GM19239 (cell line): ENCODE data around the gene BCAS3.
A peak's percentile ranks its signal among the peaks of the same experiment; 100 is the strongest.
"Not testable (repeated sequence)": the region's sequence is repeated elsewhere in the genome, so short reads cannot be mapped to it uniquely, and the experiment has no call there.

Source experiments
- DNase-seq: peaks from one replicate; pipeline ENCODE4 v3.0.0; 2011; ENCODE audit warnings: low spot score; ENCODE audit not compliant: insufficient read length
- FAIRE-seq: peaks from 2 replicates; lab custom pipeline; 2011; peaks lifted over from hg19 to GRCh38; lab: Jason Lieb, UNC

Gene BCAS3

DNA sequence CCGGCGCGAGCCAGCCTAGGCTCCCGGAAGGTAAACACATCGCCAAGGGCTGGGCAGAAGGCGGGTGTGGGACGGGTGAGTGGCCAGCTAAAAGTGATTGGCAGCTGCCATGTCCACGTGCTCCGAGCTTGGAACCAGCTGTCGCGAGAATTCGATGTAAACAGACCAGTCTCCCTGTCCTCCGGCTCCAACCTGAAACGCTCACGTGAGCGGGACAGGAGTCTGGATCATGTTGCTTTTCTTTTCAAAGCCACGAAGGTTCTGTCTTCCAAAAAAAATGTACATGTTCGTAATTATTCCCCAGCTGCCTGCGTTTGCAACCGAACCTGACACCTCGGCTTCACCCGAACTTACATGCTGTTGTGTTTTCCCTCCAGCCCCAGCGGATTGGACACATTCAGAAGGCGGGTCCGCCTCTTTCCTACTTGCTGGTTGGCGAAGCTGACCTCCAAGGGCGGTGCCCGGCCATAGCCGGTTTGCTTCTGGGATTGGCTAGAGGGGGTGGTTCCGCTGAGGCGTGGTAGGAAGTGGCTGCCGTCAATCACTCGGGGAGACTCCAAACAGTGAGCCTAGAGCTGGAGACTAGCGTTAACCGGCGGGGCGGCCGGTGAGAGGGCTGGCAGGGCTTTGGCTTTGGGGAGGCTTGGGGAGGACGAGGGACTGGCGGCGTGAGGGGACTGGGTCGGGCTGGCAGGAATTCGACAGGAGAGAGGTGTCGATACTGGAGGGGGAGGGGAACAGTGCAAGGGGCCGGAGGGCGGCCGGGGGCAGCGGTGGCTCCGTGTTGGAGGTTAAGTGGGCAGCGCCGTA, at the start of gene BCAS3:
BCAS3 (plus strand) TSS at position 544 of the 810 bp plus-strand sequence.
- FAIRE-seq = peak; percentile 97
- peak; percentile 98 for DNase-seq

DNA sequence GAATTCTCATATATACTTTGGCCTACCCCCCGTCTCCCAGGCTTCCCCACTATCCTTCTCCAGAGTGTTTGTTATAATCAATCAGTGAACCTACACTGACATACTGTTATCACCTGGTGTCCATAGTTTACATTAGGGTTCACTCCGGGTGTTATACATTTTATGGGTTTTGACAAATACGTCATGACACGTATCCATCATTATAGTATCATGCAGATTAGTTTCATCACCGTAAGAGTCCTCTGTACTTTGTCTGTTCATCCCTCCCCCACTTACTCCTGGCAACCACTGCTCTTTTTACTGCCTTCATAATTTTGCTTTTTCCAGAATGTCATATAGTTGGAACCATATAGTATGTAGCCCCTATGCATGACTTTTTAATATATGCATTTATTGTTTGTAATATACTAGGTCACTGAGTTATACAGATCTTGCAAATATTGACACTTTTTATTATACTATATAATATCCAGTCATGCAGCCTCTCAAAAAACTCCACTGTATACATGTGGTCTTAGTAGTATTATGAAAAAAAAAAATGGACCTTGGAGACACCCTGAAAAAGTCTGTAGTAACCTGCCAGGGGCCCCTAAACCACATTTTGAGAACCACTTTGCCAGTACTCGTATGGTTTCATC, 49.3 kb upstream of the BCAS3 start:
- DNase-seq = no peak
- no peak for FAIRE-seq

DNA sequence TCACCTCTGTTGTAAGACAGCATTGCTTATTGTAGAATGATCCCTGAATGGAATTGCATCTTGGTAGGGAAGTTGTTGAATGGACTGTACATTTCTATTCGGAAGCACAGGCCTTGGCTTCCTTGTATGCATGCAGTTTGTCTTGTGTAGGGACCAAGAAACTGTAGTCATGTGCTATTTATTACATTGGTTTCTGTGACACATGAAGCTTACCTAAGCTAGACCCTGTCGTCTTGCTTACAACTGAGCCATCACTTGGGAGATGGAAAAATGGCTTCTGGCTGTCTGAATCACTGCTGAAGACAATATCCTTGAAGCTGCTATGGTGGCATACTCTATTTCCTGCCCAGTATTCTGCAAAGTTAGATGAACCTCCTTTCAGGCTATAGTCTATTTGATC, 48.5 kb upstream of the BCAS3 start:
- DNase-seq = no peak
- no peak for FAIRE-seq

DNA sequence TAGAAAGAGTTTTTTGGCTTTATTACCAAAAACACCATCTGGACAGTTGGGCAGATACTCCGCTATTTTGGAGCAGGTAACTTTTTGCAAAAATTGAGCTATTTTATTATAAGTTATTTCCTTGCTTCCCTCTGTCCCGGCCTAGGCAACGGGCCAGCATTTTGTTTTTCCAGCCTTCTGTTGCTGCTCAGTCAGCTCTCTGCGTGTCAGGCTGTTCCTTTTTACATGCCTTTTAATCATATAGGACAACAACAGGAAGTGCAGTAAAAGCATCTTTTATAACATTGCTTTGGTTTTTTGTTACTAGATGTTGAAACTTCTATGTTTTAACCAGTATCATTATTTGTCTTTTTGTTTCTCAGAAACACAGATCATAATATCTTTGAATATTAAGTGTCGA, 47.3 kb upstream of the BCAS3 start:
- no peak for DNase-seq
- FAIRE-seq = no peak

DNA sequence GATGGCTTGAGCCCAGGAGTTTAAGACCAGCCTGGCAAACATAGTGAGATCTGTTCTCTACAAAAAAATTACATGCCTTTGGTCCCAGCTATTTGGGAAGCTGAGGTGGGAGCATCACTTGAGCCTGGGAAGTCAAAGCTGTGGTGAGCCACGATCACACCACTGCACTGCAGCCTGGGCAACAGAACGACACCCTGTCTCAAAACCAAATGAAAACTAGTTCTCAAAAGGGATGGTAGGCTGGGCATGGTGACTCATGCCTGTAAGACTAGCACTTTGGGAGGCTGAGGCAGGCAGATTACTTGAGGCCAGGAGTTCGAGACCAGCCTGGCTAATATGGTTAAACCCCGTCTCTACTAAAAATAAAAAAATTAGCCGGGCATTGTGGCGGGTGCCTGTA, 46.5 kb upstream of the BCAS3 start:
- DNase-seq = no peak
- no peak for FAIRE-seq

DNA sequence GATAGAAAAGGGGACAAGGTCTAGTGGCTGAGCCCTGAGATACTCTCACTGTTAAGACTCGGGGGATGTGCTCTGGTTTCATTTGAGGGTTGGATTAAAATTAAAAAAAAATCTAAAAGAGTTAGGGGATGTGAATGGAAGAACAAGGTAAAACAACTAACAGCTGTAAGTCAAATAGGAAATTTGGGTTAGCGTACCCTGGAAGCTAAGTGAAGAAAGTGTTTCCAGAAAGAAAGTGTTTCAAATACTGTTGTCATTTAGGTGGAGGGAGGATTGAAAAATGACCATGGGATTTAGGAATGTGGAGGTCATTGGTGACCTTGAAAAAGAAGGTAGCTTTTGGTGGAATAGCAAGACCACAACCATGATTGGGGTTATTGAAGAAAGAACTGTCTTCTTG, 40.0 kb upstream of the BCAS3 start:
- FAIRE-seq = no peak
- DNase-seq = no peak

DNA sequence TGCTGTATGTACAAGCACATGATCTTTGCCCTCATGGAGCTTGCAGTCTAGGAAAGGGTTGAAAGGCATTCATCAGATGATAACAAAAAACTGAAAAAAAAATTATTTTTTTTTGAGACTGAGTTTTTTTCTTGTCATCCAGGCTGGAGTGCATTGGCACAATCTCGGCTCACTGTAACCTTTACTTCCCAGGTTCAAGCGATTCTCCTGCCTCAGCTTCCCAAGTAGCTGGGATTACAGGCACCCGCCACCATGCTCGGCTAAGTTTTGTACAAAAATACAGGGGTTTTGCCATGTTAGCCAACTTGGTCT, 38.7 kb upstream of the BCAS3 start:
- FAIRE-seq = no peak
- DNase-seq = no peak

DNA sequence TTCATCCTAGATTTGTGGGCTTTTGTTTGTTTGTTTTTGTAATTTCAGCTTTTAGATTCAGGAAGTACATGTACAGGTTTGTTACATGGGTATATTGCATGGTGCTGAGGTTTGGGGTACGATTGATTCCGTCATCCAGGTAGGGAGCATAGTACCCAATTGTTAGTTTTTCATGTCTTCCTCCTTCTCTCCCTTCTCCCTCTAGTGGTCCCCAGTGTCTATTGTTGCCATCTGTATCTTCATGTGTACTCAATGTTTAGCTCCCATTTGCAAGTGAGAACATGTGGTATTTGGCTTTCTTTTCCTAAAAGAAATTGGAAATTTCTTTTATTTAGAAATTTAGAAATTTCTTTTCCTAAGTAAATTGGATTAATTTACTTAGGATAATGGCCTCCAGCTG, 37.1 kb upstream of the BCAS3 start:
- no peak for FAIRE-seq
- DNase-seq = no peak

DNA sequence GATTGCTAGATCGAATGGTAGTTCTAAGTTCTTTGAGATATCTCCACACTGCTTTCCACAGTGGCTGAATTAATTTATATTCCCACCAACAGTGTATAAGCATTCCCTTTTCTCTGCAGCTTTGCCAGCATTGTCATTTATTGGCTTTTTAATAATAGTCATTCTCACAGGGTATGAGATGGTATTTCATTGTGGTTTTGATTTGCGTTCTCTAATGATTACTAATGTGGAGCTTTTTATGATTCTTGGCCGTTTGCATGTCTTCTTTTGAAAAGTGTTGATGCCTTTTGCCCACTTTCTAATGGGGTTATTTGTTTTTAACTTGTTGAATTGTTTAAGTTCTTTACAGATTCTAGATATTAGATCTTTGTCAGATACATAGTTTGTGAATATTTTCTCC, 36.5 kb upstream of the BCAS3 start:
- DNase-seq (no peak), FAIRE-seq (no peak)

DNA sequence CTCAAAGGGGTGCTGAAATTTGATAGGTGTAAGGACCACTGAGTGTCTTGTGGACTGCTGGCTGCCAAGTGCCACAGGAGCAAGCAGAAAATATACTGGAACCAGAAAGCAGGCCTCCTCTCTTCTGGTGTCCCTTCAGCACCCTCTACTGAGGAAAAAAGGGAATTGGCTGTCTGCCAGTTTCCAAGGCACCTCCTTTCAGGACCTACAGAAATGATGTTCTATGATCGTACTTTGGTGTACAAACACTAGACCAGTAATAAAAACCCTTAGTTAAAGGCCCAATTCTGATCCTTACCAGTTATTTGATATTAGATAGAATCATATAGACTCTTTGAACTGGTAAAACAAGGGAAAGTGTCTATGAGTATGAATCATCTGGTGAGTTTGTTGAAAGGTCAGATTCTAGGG, 35.8 kb upstream of the BCAS3 start:
- FAIRE-seq = no peak

DNA sequence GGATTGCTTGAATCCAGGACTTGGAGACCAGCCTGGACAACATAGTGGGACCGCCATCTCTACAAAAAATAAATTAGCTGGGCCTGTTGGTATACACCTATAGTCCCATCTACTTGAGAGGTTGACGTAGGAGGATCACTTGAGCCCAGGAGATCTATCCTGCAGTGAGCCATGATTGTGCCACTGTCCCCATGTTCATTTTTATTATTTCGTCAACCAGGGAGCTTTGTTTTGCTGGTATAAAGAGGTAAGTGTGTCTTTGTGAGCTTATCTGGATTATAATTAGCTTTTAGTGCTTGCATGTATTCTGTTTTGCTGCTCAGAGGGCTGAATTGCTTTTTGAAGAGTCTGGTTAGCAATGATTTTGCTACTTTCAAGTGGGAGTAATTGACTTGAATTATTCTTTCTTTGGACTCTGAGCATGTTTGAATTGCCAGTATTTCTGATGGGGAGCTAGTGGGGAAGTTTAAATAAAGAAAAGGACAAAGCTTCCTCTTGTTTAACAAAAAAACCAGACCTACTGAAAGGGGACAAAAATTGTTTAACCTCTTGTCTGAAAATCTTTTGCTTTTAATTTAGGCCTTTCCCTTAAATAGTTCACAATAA, 31.6 kb upstream of the BCAS3 start:
- DNase-seq (no peak), FAIRE-seq (no peak)

More for the DNA sequence above, 35.8 kb upstream of the BCAS3 start:
- DNase-seq = peak; percentile 17

DNA sequence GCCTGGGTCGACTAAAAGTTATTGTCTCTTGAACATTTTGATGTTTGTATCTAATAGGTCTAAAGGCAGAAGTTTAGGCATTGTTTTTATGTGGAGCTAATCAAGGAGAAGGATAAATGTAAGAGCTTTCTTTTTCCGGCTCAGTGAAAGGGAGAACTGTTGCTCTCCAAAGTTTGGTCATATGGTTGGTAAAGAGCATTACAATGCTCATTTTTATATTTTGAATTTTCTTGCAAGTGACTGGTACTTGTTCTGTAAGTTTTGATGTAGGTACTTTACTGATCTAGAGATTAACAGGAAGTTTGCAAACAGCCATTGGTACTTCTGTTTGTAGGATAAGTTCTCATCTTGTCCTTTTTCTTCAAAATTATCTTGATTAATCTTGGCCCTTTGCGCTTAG, 30.9 kb upstream of the BCAS3 start:
- FAIRE-seq = no peak
- no peak for DNase-seq

DNA sequence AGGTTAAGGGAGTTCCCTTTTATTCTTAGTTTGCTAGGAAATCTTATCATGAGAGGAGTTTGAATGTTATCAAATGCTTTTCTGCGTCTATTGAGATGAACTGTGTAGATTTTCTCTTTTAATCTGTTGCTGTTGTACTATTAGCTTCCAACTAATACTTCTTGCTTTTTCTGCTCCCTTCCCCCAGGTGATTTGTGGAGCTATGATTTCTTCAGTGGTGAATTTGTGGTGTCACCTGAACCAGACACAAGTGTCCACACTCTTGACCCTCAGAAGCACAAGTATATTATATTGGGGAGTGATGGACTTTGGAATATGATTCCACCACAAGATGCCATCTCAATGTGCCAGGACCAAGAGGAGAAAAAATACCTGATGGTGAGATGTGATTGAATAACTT, 29.9 kb upstream of the BCAS3 start:
- DNase-seq (no peak), FAIRE-seq (no peak)

DNA sequence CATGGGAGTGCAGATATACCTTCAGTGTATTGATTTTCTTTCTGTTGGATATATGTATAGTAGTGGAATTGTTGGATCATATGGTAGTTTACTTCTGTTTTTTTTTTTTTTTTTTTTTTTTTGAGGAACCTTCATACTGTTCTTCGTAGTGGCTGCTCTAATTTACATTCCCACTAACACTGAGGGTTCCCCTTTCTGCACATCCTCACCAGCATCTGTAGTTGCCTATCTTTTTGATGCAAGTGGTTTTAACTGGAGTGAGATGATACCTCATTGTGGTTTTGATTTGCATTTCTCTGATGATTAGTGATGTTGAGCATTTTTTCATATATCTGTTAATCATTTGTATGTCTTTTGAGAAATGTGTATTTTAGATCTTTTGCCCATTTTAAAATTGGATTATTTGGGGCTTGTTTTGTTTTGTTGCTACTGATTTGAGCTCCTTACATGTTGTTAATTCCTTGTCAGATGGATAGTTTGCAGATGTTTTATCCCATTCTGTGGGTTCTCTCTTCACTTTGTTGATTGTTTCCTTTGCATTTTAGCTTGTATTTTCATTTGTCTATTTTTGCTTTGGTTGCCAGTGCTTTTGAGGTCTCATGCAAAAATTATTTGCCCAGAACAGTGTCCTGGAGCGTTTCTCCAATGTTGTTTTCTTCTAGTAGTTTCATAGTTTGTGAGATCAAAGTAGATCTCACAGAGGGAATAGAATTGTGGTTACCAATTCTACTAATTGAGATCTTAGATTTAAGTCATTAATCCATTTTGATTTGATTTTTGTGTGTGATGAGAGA, 25.0 kb upstream of the BCAS3 start:
- FAIRE-seq (peak; percentile 84), DNase-seq (peak; percentile 18)

DNA sequence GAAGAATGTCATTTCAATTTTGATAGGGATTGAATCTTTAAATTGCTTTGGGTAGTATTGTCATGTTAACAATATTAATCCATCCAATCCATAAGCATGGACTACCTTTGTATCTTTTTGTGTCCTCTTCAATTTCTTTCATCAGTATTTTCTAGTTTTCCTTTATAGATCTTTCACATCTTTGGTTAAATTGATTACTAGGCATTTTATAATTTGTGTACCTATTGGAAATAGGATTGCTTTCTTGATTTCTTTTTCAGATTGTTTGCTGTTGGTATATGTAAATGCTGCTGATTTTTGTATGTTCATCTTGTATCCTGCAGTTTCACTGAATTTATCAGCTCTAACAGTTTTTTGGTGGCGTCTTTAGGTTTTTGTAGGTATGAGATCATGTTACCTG, 24.1 kb upstream of the BCAS3 start:
- FAIRE-seq (no peak), DNase-seq (no peak)

DNA sequence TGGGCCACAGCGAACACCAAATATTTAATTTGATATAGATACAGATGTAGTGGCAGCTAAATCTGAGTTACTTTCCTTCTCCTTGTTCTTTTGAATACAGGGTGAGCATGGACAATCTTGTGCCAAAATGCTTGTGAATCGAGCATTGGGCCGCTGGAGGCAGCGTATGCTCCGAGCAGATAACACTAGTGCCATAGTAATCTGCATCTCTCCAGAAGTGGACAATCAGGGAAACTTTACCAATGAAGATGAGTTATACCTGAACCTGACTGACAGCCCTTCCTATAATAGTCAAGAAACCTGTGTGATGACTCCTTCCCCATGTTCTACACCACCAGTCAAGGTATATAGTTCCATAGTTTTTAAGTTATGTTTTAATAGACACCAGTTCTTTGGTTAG, 21.2 kb upstream of the BCAS3 start:
- no peak for DNase-seq

DNA sequence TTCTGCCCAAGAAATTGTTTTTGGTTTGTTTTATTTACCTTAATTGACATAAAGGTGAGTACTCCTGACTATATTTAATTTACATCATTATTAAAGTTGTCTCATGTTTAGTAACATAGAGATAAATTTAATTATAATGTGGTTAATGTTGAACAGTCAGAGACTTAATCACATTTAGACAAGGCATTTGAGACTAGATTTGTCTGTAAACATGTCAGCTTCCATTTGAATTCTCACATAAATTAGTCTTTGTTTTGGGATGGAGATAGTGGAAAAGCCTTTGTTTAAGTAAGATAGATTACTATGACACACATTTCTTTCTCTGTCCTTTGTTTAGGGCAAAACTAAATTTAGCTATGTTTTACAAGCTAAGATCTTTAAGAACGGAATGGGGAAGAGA, 18.5 kb upstream of the BCAS3 start:
- DNase-seq = no peak
- no peak for FAIRE-seq

More for the DNA sequence above, 21.2 kb upstream of the BCAS3 start:
- no peak for FAIRE-seq

DNA sequence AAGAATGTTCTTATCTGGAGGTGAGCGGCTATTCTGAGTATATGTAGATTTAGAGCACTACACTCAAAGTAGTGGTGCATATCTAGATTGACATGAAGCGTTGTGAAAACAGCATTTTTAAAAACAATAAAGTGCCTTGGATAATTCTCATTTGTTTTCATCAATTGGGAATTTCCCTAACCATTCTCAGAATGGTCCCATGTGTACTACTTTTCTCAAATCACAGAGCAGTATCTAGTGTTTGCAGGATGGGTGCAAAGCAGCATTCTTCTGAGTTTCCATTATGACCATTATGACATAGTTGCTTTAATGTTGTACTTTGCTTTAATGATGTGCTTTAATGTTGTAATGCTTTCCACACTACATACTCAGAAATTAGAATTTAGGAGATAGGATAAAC, 16.2 kb upstream of the BCAS3 start:
- no peak for DNase-seq
- peak; percentile 26 for FAIRE-seq

DNA sequence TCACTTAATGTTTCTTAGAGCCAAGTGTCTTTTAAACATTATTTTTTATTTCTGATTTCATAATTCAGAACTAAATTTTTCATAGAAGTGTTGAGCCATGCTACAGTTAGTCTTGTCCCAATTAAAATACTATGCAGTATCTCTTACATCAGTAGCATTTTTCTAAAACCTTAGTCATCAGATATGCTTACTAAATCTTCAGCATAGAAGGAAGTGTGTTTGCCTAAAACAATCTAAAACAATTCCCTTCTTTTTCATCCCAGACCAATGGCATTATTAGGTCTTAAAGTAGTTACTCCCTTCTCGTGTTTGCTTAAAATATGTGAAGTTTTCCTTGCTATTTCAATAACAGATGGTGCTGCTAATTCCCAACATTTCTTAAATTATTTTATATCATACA, 13.6 kb upstream of the BCAS3 start:
- DNase-seq = no peak
- FAIRE-seq = no peak

DNA sequence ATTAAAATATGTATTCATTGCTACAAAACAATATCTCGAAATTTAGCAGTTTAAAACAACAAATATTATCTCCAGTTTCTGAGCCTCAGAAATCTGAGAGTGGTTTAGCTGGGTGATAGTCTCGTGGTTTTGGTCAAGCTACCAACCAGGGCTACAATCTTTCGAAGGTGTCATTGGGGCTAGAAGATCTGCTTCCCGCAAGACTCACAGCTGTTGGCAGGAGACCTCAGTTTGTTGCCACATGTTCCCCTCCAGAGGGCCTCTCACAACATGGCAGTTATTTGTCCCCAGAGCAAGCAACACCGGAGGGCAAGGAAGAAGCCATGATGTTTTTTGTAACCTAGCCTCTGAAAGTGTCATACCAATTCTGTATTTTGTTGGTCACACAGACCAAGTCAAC, 12.0 kb upstream of the BCAS3 start:
- DNase-seq = no peak
- FAIRE-seq = no peak

DNA sequence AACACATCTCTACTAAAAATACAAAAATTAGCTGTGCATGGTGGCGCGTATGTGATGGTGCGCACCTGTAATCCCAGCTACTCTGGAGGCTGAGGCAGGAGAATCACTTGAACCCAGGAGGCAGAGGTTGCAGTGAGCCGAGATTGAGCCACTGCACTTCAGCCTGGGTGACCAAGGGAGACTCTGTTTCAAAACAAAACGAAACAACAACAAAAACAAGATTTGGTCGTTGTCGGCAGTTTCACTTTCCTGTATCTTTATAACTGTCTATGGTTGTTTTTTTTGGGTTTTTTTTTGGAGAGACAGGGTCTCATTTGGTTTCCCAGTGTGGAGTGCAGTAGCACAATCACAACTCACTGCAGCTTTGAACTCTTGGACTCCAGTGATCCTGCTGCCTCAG, 8.9 kb upstream of the BCAS3 start:
- FAIRE-seq, DNase-seq: not testable (repeated sequence)
